GM19023 (cell line): ENCODE data around the gene HPGDS.
"Not testable (repeated sequence)": the region's sequence is repeated elsewhere in the genome, so short reads cannot be mapped to it uniquely, and the experiment has no call there.

ENCODE experiments used
- ATAC-seq: cut with Tn5 transposase; IDR thresholded peaks from one replicate; pipeline ENCODE4 v1.9.1; 2021; ENCODE audit warnings: mild to moderate bottlenecking, moderate library complexity; ENCODE audit not compliant: unreplicated experiment

Gene HPGDS

GRCh38 chr4:94358101-94358500 lies 15.5 kb upstream of the HPGDS start:
- no peak for ATAC-seq

GRCh38 chr4:94357624-94358023 lies 15.0 kb upstream of the HPGDS start:
- no peak for ATAC-seq

- ATAC-seq, result no peak
These were observed 13.8 kb upstream of the HPGDS start for GRCh38 chr4:94356444-94356843.

GRCh38 chr4:94354474-94354896 lies 11.8 kb upstream of the HPGDS start:
- ATAC-seq, result no peak

- no peak for ATAC-seq
These were observed 10.4 kb upstream of the HPGDS start for GRCh38 chr4:94352996-94353395.

GRCh38 chr4:94352163-94352562 lies 9.5 kb upstream of the HPGDS start:
- no peak for ATAC-seq

GRCh38 chr4:94351319-94351718 lies 8.7 kb upstream of the HPGDS start:
- ATAC-seq, result no peak

GRCh38 chr4:94350095-94350494 lies 7.5 kb upstream of the HPGDS start:
- no peak for ATAC-seq

- ATAC-seq, result no peak
These were observed 6.6 kb upstream of the HPGDS start for GRCh38 chr4:94349193-94349592.

GRCh38 chr4:94348666-94349065 lies 6.0 kb upstream of the HPGDS start:
- ATAC-seq, result no peak

GRCh38 chr4:94346541-94346940 lies 3.9 kb upstream of the HPGDS start:
- no peak for ATAC-seq

GRCh38 chr4:94345969-94346368 lies 3.3 kb upstream of the HPGDS start:
- ATAC-seq, result no peak

- ATAC-seq, result no peak
These were observed 2.6 kb upstream of the HPGDS start for GRCh38 chr4:94345266-94345665.

- no peak for ATAC-seq
These were observed 1.8 kb upstream of the HPGDS start for GRCh38 chr4:94344457-94344856.

- no peak for ATAC-seq
These were observed 910 bp downstream of the HPGDS start for GRCh38 chr4:94341481-94342370.

GRCh38 chr4:94339779-94340178 lies 2.9 kb downstream of the HPGDS start:
- ATAC-seq, result no peak

- peak; percentile 75 for ATAC-seq
These were observed 3.8 kb downstream of the HPGDS start for GRCh38 chr4:94338681-94339351.

GRCh38 chr4:94336791-94337190 lies 5.8 kb downstream of the HPGDS start:
- not testable (repeated sequence) for ATAC-seq

- no peak for ATAC-seq
These were observed 6.3 kb downstream of the HPGDS start for GRCh38 chr4:94336303-94336702.

- no peak for ATAC-seq
These were observed 7.7 kb downstream of the HPGDS start for GRCh38 chr4:94334962-94335361.

- ATAC-seq, result no peak
These were observed 8.2 kb downstream of the HPGDS start for GRCh38 chr4:94334476-94334875.

GRCh38 chr4:94333866-94334265 lies 8.8 kb downstream of the HPGDS start:
- no peak for ATAC-seq
